Measurements from ENCODE around the gene SYT9.

SYT9 gene

GRCh38 chr11:7436657-7437056, 185.0 kb downstream of the SYT9 start:
- no peak for DNase-seq (ENCODE audit: low read depth, low spot score)
- Histone ChIP-seq H3K9me3 (ENCODE audit: insufficient read depth, low read length) (no peaks in the 10 kb centered on the region), H3K4me1 (ENCODE audit: insufficient read depth, insufficient read length) (no peaks in the 10 kb centered on the region), H3K27me3 (ENCODE audit: insufficient read depth, insufficient read length) (no peaks in the 10 kb centered on the region), H3K9ac (ENCODE audit: insufficient read length, low read depth) (no peak overlapping the region), H3K4me3 (ENCODE audit: insufficient read length, low read depth) (no peak overlapping the region), H3K36me3 (ENCODE audit: insufficient read depth, insufficient read length, low read length) (no peaks in the 10 kb centered on the region)
- TF ChIP-seq ZNF274 (IDR thresholded peaks at IDR 0.05; ENCODE audit: low read depth, low read length) = no peak

GRCh38 chr11:7437696-7438095, 186.0 kb downstream of the SYT9 start:
- no peaks in the 10 kb centered on the region for H3K36me3 ChIP-seq (ENCODE audit: insufficient read depth, insufficient read length, low read length)
- no peaks in the 10 kb centered on the region for H3K27me3 ChIP-seq (ENCODE audit: insufficient read depth, insufficient read length)
- DNase-seq (ENCODE audit: low read depth, low spot score) = no peak
- H3K9ac ChIP-seq (ENCODE audit: insufficient read length, low read depth) = no peak overlapping the region
- TF ChIP-seq YY1 (IDR thresholded peaks at IDR 0.05; ENCODE audit: insufficient read depth, insufficient read length) (no peak), SUZ12 (IDR thresholded peaks at IDR 0.05; ENCODE audit: extremely low read depth, insufficient read depth, insufficient read length) (no peak)
- no peaks in the 10 kb centered on the region for H3K4me1 ChIP-seq (ENCODE audit: insufficient read depth, insufficient read length)
- H3K9me3 ChIP-seq (ENCODE audit: insufficient read depth, low read length) = no peaks in the 10 kb centered on the region
- no peak overlapping the region for H3K4me3 ChIP-seq (ENCODE audit: insufficient read length, low read depth)

GRCh38 chr11:7439746-7440320, 188.1 kb downstream of the SYT9 start:
- TF ChIP-seq YY1 (IDR thresholded peaks at IDR 0.05; ENCODE audit: insufficient read depth, insufficient read length) (no peak), SUZ12 (IDR thresholded peaks at IDR 0.05; ENCODE audit: extremely low read depth, insufficient read depth, insufficient read length) (no peak), ZNF274 (IDR thresholded peaks at IDR 0.05; ENCODE audit: low read depth, low read length) (no peak)
- peaks cover 11% of the 10 kb centered on the region for H3K27me3 ChIP-seq (ENCODE audit: insufficient read depth, insufficient read length)

GRCh38 chr11:7442588-7443215, 191.0 kb downstream of the SYT9 start:
- H3K36me3 ChIP-seq (ENCODE audit: insufficient read depth, insufficient read length, low read length) = no peaks in the 10 kb centered on the region
- H3K9ac ChIP-seq (ENCODE audit: insufficient read length, low read depth) = no peak overlapping the region
- H3K9me3 ChIP-seq (ENCODE audit: insufficient read depth, low read length) = no peaks in the 10 kb centered on the region
- H3K4me1 ChIP-seq (ENCODE audit: insufficient read depth, insufficient read length) = peaks cover 6% of the 10 kb centered on the region
- no peak overlapping the region for H3K4me3 ChIP-seq (ENCODE audit: insufficient read length, low read depth)
- TF ChIP-seq SUZ12 (IDR thresholded peaks at IDR 0.05; ENCODE audit: extremely low read depth, insufficient read depth, insufficient read length) (no peak), YY1 (IDR thresholded peaks at IDR 0.05; ENCODE audit: insufficient read depth, insufficient read length) (no peak), ZNF274 (IDR thresholded peaks at IDR 0.05; ENCODE audit: low read depth, low read length) (no peak)
- peaks cover 26% of the 10 kb centered on the region for H3K27me3 ChIP-seq (ENCODE audit: insufficient read depth, insufficient read length)
- peak; percentile 62 for DNase-seq (ENCODE audit: low read depth, low spot score)

More at GRCh38 chr11:7439746-7440320, 188.1 kb downstream of the SYT9 start:
- no peaks in the 10 kb centered on the region for H3K9me3 ChIP-seq (ENCODE audit: insufficient read depth, low read length)
- peaks cover 2% of the 10 kb centered on the region for H3K4me1 ChIP-seq (ENCODE audit: insufficient read depth, insufficient read length)
- no peaks in the 10 kb centered on the region for H3K36me3 ChIP-seq (ENCODE audit: insufficient read depth, insufficient read length, low read length)
- DNase-seq (ENCODE audit: low read depth, low spot score) = no peak
- no peak overlapping the region for H3K4me3 ChIP-seq (ENCODE audit: insufficient read length, low read depth)
- H3K9ac ChIP-seq (ENCODE audit: insufficient read length, low read depth) = no peak overlapping the region

GRCh38 chr11:7444091-7444981, 192.6 kb downstream of the SYT9 start:
- Histone ChIP-seq H3K4me1 (ENCODE audit: insufficient read depth, insufficient read length) (peaks cover 6% of the 10 kb centered on the region), H3K9me3 (ENCODE audit: insufficient read depth, low read length) (no peaks in the 10 kb centered on the region), H3K27me3 (ENCODE audit: insufficient read depth, insufficient read length) (peaks cover 26% of the 10 kb centered on the region), H3K36me3 (ENCODE audit: insufficient read depth, insufficient read length, low read length) (no peaks in the 10 kb centered on the region), H3K9ac (ENCODE audit: insufficient read length, low read depth) (no peak overlapping the region), H3K4me3 (ENCODE audit: insufficient read length, low read depth) (no peak overlapping the region)
- DNase-seq (ENCODE audit: low read depth, low spot score) = peak; percentile 27
- TF ChIP-seq ZNF274 (IDR thresholded peaks at IDR 0.05; ENCODE audit: low read depth, low read length) (no peak), YY1 (IDR thresholded peaks at IDR 0.05; ENCODE audit: insufficient read depth, insufficient read length) (no peak), SUZ12 (IDR thresholded peaks at IDR 0.05; ENCODE audit: extremely low read depth, insufficient read depth, insufficient read length) (no peak)

- peaks cover 26% of the 10 kb centered on the region for H3K27me3 ChIP-seq (ENCODE audit: insufficient read depth, insufficient read length)
- no peak for TF ChIP-seq YY1 (IDR thresholded peaks at IDR 0.05; ENCODE audit: insufficient read depth, insufficient read length)
- no peak for TF ChIP-seq ZNF274 (IDR thresholded peaks at IDR 0.05; ENCODE audit: low read depth, low read length)
- no peak for TF ChIP-seq SUZ12 (IDR thresholded peaks at IDR 0.05; ENCODE audit: extremely low read depth, insufficient read depth, insufficient read length)
- H3K9me3 ChIP-seq (ENCODE audit: insufficient read depth, low read length) = no peaks in the 10 kb centered on the region
- no peaks in the 10 kb centered on the region for H3K36me3 ChIP-seq (ENCODE audit: insufficient read depth, insufficient read length, low read length)
- H3K4me1 ChIP-seq (ENCODE audit: insufficient read depth, insufficient read length) = peaks cover 6% of the 10 kb centered on the region
- no peak for DNase-seq (ENCODE audit: low read depth, low spot score)
- H3K4me3 ChIP-seq (ENCODE audit: insufficient read length, low read depth) = no peak overlapping the region
- H3K9ac ChIP-seq (ENCODE audit: insufficient read length, low read depth) = no peak overlapping the region
These were observed 193.9 kb downstream of the SYT9 start for GRCh38 chr11:7445564-7445963.

- Histone ChIP-seq H3K9me3 (ENCODE audit: insufficient read depth, low read length) (no peaks in the 10 kb centered on the region), H3K36me3 (ENCODE audit: insufficient read depth, insufficient read length, low read length) (no peaks in the 10 kb centered on the region), H3K9ac (ENCODE audit: insufficient read length, low read depth) (no peak overlapping the region), H3K27me3 (ENCODE audit: insufficient read depth, insufficient read length) (peaks cover 24% of the 10 kb centered on the region), H3K4me1 (ENCODE audit: insufficient read depth, insufficient read length) (peaks cover 6% of the 10 kb centered on the region), H3K4me3 (ENCODE audit: insufficient read length, low read depth) (no peak overlapping the region)
- TF ChIP-seq SUZ12 (IDR thresholded peaks at IDR 0.05; ENCODE audit: extremely low read depth, insufficient read depth, insufficient read length) = no peak
- no peak for TF ChIP-seq ZNF274 (IDR thresholded peaks at IDR 0.05; ENCODE audit: low read depth, low read length)
- no peak for TF ChIP-seq YY1 (IDR thresholded peaks at IDR 0.05; ENCODE audit: insufficient read depth, insufficient read length)
- peak; percentile 25 for DNase-seq (ENCODE audit: low read depth, low spot score)
These were observed 196.5 kb downstream of the SYT9 start for GRCh38 chr11:7448201-7448600.

All from NT2/D1 (cell line).